GM06990 (cell line): ENCODE measurements around the gene SPATA46.
A peak's percentile ranks its signal among the peaks of the same experiment; 100 is the strongest.

Experiments
- DNase-seq: peaks from one replicate; pipeline ENCODE4 v3.0.0-alpha.2; 2011; ENCODE audit not compliant: insufficient read length; ENCODE audit errors: extremely low read depth
- H3K27me3 ChIP-seq: replicated peaks from 2 replicates; pipeline ENCODE4 v1.6.0; 2011; ENCODE audit warnings: low read length; ENCODE audit not compliant: control insufficient read depth, insufficient read depth
- H3K36me3 ChIP-seq: 2 replicates; pipeline ENCODE4 v1.5.1; 2011; ENCODE audit warnings: low read length; ENCODE audit not compliant: control insufficient read depth, insufficient read depth
- H3K4me3 ChIP-seq: replicated peaks from 2 replicates; pipeline ENCODE4 v1.5.1; 2011; ENCODE audit warnings: low read depth, mild to moderate bottlenecking, control low read depth, low read length
- CTCF ChIP-seq: IDR thresholded peaks from 2 replicates; pipeline ENCODE4 v1.5.1; 2011; ENCODE audit warnings: low read length, control low read depth, mild to moderate bottlenecking, inconsistent platforms; ENCODE audit not compliant: insufficient read depth, poor library complexity, severe bottlenecking

SPATA46 gene

GRCh38 chr1:162360874-162361260, 15.8 kb downstream of the SPATA46 start:
- Histone ChIP-seq H3K27me3 (peaks cover 3% of the 10 kb centered on the region), H3K36me3 (no peaks in the 10 kb centered on the region), H3K4me3 (no peak overlapping the region)
- no peak for TF ChIP-seq CTCF
- DNase-seq: no peak

DNA sequence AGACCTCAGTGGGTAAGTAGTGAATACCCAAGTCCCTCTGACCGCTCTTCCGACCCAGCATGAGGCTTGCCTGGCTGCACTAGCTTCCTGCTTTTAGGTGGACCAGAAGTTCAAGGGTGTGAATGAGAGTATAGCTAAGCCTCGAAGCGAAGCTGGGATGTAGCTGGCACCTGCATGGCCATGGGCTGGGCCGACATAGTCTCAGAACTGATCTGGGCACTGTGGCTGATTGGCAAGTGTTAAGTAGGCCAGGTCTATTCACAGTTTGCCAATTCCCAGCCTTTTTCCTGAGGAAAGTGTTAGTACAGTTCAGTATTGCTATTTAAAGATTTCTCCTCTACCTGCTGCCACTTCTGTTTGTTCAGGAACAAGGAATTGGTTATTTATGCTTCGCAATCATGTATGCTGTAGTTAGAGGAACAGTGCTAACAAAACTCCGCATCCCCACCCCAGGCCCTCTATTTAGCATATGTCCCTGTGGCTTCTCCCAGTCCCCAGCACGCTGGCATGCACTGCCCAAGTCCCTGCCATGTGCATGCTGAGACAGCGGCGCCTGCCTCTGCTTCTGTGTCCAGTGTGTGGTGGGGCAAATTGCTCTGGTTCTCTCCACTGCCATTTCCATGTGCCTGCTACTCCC, 16.3 kb downstream of the SPATA46 start:
- DNase-seq: no peak
- peaks cover 3% of the 10 kb centered on the region for H3K27me3 ChIP-seq
- H3K4me3 ChIP-seq: no peak overlapping the region
- H3K36me3 ChIP-seq: no peaks in the 10 kb centered on the region
- no peak for TF ChIP-seq CTCF

- Histone ChIP-seq H3K27me3 (peaks cover 3% of the 10 kb centered on the region), H3K36me3 (no peaks in the 10 kb centered on the region), H3K4me3 (no peak overlapping the region)
- TF ChIP-seq CTCF: no peak
- DNase-seq: no peak
Measured at GRCh38 chr1:162359523-162360236, 17.0 kb downstream of the SPATA46 start.

- Histone ChIP-seq H3K4me3 (no peak overlapping the region), H3K27me3 (peaks cover 3% of the 10 kb centered on the region), H3K36me3 (no peaks in the 10 kb centered on the region)
- no peak for TF ChIP-seq CTCF
- DNase-seq: no peak
Measured at GRCh38 chr1:162358928-162359327, 17.7 kb downstream of the SPATA46 start.

- peaks cover 3% of the 10 kb centered on the region for H3K27me3 ChIP-seq
- H3K4me3 ChIP-seq: no peak overlapping the region
- no peak for DNase-seq
- TF ChIP-seq CTCF: peak; percentile 55
- no peaks in the 10 kb centered on the region for H3K36me3 ChIP-seq
Measured at GRCh38 chr1:162357681-162358266, 18.9 kb downstream of the SPATA46 start.
